Natural killer cell (primary cell): Measurements from ENCODE around the gene CINP. TPM values are rescaled to one million over a fixed set of nuclear protein-coding genes. Genes with fewer than 3 reads are reported as not detected.

Source experiments
- ATAC-seq, 3 donors: fragments of 150-1000 bp in 2 of 3; fragments of 200-7000 bp in 1 of 3; cut with Tn5 transposase; 1 replicate in 1 of 3; 2 replicates in 2 of 3; pipeline ENCODE4 v1.10.0; 2021; ENCODE audit warnings: mild to moderate bottlenecking in 2 of 3, moderate library complexity in 2 of 3
- DNase-seq, 2 donors: peaks; one replicate each; pipeline versions ENCODE4 v3.0.0 to v3.0.0-alpha.2; 2013 to 2021; ENCODE audit warnings: mixed read lengths in 1 of 2
- H3K27ac ChIP-seq: one replicate; pipeline ENCODE4 v1.5.1; 2013; ENCODE audit warnings: mild to moderate bottlenecking, low read length
- H3K27me3 ChIP-seq: one replicate; pipeline ENCODE4 v1.6.1; 2013; ENCODE audit warnings: low read length; ENCODE audit not compliant: control insufficient read depth, insufficient read depth
- H3K36me3 ChIP-seq: one replicate; pipeline ENCODE4 v1.6.1; 2013; ENCODE audit warnings: low read length; ENCODE audit not compliant: control insufficient read depth, insufficient read depth
- H3K4me1 ChIP-seq: one replicate; pipeline ENCODE4 v1.6.1; 2013; ENCODE audit warnings: low read length; ENCODE audit not compliant: control insufficient read depth, insufficient read depth
- H3K4me3 ChIP-seq: one replicate; pipeline ENCODE4 v1.5.1; 2013; ENCODE audit warnings: low read length
- H3K9me3 ChIP-seq: one replicate; pipeline ENCODE4 v1.6.1; 2013; ENCODE audit warnings: low read length; ENCODE audit not compliant: control insufficient read depth, insufficient read depth
- H3K27ac Mint-ChIP-seq, 2 donors: one replicate each; pipeline ENCODE4 v1.8.0; 2022; ENCODE audit warnings: mild to moderate bottlenecking in 2 of 2, mixed read lengths in 2 of 2, moderate library complexity in 1 of 2
- H3K27me3 Mint-ChIP-seq, 2 donors: one replicate each; pipeline ENCODE4 v1.8.0; 2022; ENCODE audit warnings: low read depth in 2 of 2, mixed read lengths in 2 of 2
- H3K36me3 Mint-ChIP-seq: one replicate; pipeline ENCODE4 v1.8.0; 2022; ENCODE audit warnings: mixed read lengths
- H3K4me1 Mint-ChIP-seq, 2 donors: one replicate each; pipeline ENCODE4 v1.8.0; 2022; ENCODE audit warnings: mixed read lengths in 2 of 2
- H3K4me3 Mint-ChIP-seq: one replicate; pipeline ENCODE4 v1.8.0; 2022; ENCODE audit warnings: mild to moderate bottlenecking, moderate library complexity, mixed read lengths
- H3K9me3 Mint-ChIP-seq, 2 donors: one replicate each; pipeline ENCODE4 v1.8.0; 2022; ENCODE audit warnings: mixed read lengths in 2 of 2
- CTCF ChIP-seq: fragments of 200-600 bp; IDR thresholded peaks from one replicate; pipeline ENCODE4 v1.8.0; 2022; ENCODE audit warnings: antibody characterized with exemption
- WGBS: methylation state at CpG from one replicate; pipeline ENCODE4 v1.1.7; 2013; ENCODE audit warnings: missing lambda C conversion rate; ENCODE audit not compliant: insufficient coverage; 5-methylcytosine and 5-hydroxymethylcytosine counted together
- intact Hi-C: fragments of 100-400 bp; cut with micrococcal nuclease; formaldehyde crosslinking; loops from one replicate; pipeline ENCODE4 v1.14.2; 2022
- total RNA-seq, 4 donors: library from RNA; stranded (reverse); fragments of 120-200 nt in 1 of 4; gene quantifications; one replicate each; pipeline versions ENCODE4 v1.2.3 to v1.2.4, GENCODE V29; 2013 to 2022

CINP gene
- total RNA-seq, 3 donors from 2014 or later (not counting 1 experiment from before 2014, with no cell fraction given): 22.4 to 30.0 (median 23.3) TPM

- no peaks in the 10 kb centered on the region for H3K36me3 ChIP-seq
- no peak for DNase-seq
- Mint-ChIP-seq H3K36me3 (no peaks in the 10 kb centered on the region), H3K4me3 (peak overlapping the region; percentile 97), H3K9me3 (no peaks in the 10 kb centered on the region), H3K4me1 (peaks cover 54 to 61% of the 10 kb centered on the region in 2 donors), H3K27ac (peak overlapping the region; percentile 98 to 99), H3K27me3 (no peaks in the 10 kb centered on the region)
- H3K27me3 ChIP-seq: no peaks in the 10 kb centered on the region
- H3K27ac ChIP-seq: peak overlapping the region; percentile 99
- TF ChIP-seq CTCF: no peak
- WGBS: 90% methylated on average over 10 of the region's 15 CpGs
- peaks cover 49% of the 10 kb centered on the region for H3K4me1 ChIP-seq
- H3K9me3 ChIP-seq: no peaks in the 10 kb centered on the region
- ATAC-seq: no peak
- intact Hi-C loops: loop anchor here (1.0 to 5.0 kb wide), 4 partner anchors 43 to 372 kb away; partner anchors contain the start of genes CINP, DYNC1H1 and TECPR2
- peak overlapping the region; percentile 92 for H3K4me3 ChIP-seq
These were observed 43.9 kb downstream of the CINP start for GRCh38 chr14:102318781-102319276.

GRCh38 chr14:102317564-102318248, 45.0 kb downstream of the CINP start:
- Mint-ChIP-seq H3K4me1 (peaks cover 57 to 58% of the 10 kb centered on the region in 2 donors), H3K9me3 (no peaks in the 10 kb centered on the region), H3K36me3 (no peaks in the 10 kb centered on the region), H3K27ac (peak overlapping the region; percentile 98 to 99), H3K4me3 (peak overlapping the region; percentile 97), H3K27me3 (no peaks in the 10 kb centered on the region)
- Histone ChIP-seq H3K4me1 (peaks cover 53% of the 10 kb centered on the region), H3K27me3 (no peaks in the 10 kb centered on the region), H3K36me3 (no peaks in the 10 kb centered on the region), H3K4me3 (peak overlapping the region; percentile 65), H3K9me3 (no peaks in the 10 kb centered on the region), H3K27ac (no peak overlapping the region)
- no peak for ATAC-seq
- intact Hi-C loops: loop anchor here (5.0 kb wide), 3 partner anchors 200 to 370 kb away; partner anchors contain the start of gene DYNC1H1
- WGBS: 72% methylated on average over 12 of the region's 12 CpGs
- no peak for TF ChIP-seq CTCF
- peak in 1 of 2 donors; percentile 57 for DNase-seq

GRCh38 chr14:102316743-102317563, 45.7 kb downstream of the CINP start:
- DNase-seq (peak; percentile 94 to 96), ATAC-seq (peak; percentile 68 to 83 (median 73))
- Histone ChIP-seq H3K27ac (peak overlapping the region; percentile 68), H3K9me3 (no peaks in the 10 kb centered on the region), H3K36me3 (no peaks in the 10 kb centered on the region), H3K4me1 (peaks cover 53% of the 10 kb centered on the region), H3K4me3 (peak overlapping the region; percentile 65), H3K27me3 (no peaks in the 10 kb centered on the region)
- Mint-ChIP-seq H3K4me3 (peak overlapping the region; percentile 97), H3K4me1 (peaks cover 57 to 58% of the 10 kb centered on the region in 2 donors), H3K36me3 (no peaks in the 10 kb centered on the region), H3K9me3 (no peaks in the 10 kb centered on the region), H3K27me3 (no peaks in the 10 kb centered on the region), H3K27ac (peak overlapping the region; percentile 98 to 99)
- peak; percentile 88 for TF ChIP-seq CTCF
- 1% methylated on average over 54 of the region's 54 CpGs for WGBS
- intact Hi-C loops: loop anchor here (5.0 kb wide), 3 partner anchors 200 to 370 kb away; partner anchors contain the start of gene DYNC1H1
